Middle frontal gyrus (tissue), 1 donor: Measurements from ENCODE around the gene SPDYC.
"Not testable (repeated sequence)": the region's sequence is repeated elsewhere in the genome, so short reads cannot be mapped to it uniquely, and the experiment has no call there.

ENCODE experiments used
- DNase-seq: peaks from one replicate; pipeline ENCODE4 v3.0.0-alpha.2; 2015; ENCODE audit warnings: low spot score; ENCODE audit errors: extremely low spot score

SPDYC gene

DNA sequence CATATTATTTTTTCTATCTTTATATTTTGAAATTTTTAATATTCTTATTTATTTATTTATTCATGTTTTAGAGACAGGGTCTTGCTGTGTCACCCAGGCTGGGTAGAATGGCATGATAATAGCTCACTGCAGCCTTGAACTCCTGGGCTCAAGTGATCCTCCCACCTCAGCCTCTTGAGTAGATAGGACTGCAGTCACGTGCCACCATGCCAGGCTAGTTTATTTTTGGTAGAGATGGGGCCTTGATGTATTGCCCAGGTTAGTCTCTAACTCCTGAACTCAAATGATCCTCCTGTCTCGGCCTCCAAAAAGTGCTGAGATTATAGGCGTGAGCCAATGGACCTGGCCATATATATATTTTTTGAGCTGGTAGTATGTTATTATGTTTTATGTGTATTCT is 2.4 kb upstream of the SPDYC start:
- DNase-seq = no peak

DNA sequence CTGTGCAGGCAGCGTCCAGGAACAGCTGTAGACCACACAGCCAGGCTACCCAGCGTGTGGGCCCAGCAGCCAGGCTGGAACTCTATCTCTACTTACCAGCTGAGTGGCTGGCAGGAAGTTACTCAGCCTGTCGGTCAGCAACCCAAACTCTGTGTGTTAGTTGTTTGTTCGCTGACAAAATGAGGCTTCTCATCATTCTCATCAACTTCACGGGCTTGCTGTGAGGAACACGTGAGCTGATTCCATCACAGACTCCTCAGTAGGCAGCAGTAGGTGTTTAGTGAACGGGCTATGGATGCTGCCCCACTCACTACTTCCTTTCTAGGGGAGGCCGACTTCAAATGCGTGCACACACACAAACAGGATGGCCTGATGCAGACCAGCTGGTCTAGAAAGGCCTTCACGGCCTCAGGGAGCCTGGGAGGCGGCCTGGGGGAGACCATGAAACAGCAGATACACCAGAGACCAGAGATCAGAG is 830 bp upstream of the SPDYC start:
- no peak for DNase-seq

DNA sequence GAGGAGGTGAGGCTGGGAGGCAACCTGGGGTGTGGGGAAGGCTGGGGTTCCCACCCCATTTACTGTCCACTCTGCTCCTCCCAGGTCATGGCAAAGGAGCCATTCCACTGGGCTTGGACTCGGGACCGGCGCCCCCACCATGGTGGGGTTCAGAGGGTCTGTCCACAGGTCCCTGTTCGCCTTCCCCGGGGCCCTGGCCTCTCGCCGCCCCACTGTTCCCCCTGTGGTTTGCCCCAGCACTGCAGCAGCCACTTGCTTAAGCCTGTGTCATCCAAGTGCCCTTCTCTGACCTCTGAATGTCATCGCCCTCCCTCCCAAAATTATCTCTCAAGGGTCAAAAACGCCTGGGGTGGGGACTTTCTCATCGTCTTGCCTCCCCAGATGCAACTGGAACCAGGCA is 2.6 kb downstream of the SPDYC start:
- no peak for DNase-seq

DNA sequence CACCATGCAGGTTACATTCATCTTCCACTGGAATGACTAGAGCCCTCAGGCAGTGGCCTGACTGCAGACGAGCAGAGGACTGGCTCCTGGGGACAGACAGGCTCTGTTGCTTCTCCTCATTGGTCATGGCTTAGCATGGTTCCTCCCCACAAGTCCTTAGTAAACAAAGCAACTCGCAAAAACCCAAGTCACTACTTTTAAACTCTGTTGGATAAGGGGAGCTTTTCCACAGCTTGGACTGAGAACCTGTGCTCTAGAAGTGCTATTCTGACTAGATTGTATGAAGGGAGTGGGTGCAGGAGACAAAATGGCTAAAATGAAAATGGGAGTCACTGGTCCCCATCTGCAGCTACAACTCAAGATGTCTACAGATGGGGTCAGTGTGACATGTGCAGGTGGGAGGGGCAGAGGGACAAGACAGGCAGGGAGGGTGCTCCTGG is 4.6 kb downstream of the SPDYC start:
- DNase-seq = not testable (repeated sequence)

DNA sequence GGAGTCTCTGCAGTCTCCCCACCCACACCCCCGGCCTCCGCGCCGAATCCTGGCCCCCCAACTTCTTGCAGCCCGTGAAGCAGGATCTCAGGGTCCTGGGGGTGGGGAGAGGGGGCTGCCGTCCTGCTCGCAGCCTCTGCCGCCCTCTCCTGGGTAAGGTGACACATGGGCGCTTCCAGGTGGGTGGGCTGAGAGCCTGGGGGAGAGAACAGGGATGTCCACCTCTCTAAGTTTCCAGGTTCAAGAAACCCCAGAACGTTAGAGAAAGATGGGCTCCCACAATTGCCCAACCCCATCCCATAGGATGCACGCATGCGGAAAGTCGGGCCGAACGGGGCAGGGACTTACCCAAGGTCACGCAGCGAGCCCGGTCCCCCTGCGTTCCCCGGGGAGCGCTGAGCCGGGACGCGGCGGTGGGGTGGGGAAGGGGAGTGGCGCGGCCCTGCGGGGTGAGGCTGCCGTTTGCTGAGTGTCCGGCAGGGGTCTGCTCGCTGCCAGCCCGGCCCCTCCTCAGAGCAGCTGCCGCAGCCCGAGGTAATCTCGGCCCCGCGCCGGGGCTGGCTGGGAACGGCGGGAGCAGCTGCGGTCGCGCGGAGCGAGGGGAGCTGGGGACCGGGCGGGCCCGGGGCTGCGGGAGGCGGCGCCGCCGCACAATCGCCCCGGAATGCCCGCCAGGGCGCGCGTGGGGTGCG is 11.0 kb downstream of the SPDYC start:
- no peak for DNase-seq

DNA sequence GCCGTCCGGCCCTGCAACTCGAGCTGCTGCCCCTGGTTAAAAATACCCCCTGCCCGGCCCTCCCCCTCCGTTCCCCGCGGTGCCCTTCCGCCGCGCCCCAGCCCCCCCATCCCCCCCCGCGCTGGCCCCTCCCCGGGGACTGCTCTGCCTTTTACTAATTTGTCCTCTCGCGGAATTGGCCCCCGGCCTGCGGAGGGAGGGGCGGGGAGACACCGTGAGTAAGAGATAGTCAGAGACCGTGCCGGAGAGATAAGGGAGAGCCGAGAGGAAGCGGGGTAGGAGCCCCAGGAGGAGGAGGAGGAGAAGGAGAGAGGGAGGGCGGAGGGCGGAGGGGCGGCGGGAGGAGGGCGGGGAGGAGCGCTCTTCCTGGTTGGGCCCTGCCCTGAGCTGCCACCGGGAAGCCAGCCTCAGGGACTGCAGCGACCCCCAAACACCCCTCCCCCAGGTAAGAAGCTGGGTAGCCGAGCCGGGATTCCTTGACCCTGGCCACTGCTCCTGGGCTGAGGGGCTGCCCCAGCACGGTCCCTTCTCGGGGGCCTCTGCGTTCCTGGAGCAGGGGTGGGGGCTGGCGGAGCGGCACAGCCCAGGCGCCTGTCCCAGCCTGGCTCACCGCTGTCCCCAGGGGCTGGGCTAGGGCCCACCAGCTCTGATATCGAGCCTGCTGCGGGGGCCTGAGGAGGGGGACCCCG is 11.7 kb downstream of the SPDYC start, which contains the start of gene CAPN1:
TSS of gene CAPN1 (plus strand) at position 360 of the 689 bp plus-strand sequence. CDS start 774 bp downstream, outside the sequence.
- no peak for DNase-seq

DNA sequence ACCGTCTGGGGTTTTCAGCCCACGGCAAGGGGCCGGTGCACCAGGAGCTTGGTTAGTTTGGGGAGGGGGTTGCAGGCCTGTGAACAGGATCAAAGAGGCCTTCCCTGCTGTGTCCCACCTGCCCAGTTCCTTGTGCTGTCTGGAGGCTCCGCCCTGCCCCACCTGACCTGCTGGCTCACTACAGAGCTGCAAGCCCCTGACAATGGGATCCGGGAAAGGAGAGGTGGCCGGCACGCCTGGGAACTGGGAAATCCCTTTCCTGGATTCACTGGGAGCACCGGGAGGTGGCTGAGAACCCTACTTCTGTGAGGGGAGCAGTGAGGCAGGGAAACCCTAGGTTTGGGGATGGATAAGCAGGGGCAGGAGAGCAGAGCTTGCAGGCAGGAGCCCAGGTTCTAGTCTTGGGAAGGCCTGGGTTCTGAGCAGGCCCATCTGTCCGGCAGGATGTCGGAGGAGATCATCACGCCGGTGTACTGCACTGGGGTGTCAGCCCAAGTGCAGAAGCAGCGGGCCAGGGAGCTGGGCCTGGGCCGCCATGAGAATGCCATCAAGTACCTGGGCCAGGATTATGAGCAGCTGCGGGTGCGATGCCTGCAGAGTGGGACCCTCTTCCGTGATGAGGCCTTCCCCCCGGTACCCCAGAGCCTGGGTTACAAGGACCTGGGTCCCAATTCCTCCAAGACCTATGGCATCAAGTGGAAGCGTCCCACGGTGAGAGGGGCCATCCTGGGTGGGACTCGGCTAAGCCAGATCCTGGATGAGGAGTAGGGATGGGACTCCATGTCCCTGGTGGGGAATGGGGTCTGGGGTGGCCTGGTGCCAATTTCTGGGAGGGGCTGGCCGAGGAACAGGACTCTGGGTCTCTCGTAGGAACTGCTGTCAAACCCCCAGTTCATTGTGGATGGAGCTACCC is 12.5 kb downstream of the SPDYC start:
- no peak for DNase-seq

DNA sequence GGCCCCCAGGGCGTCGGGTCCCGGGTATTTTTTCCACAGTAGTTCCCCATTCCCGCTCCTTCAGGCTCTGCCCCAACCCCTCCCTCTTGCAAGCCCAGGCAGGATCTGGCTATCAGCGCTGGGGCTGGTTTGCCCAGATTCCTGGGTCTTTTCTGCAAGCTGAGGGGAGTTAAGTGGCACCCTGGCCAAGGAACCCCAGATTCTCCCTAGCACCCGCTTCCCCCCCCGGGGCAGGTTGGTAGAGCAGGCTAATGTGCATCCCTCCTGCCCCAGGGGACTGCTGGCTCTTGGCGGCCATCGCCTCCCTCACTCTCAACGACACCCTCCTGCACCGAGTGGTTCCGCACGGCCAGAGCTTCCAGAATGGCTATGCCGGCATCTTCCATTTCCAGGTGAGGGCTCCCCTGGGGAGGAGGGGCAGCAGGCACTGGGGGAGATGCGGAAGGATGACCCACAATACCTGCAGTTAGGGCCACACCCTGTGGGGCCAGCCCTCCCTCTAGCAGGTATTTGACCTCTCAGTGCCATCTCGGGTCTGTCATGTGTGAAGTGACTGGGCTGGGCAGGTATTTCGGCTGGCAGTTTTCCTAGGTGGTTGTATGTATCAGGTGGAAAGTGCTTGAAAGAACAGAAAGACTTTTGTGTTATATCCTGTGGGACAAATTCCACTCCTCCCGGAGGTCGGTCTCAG is 13.3 kb downstream of the SPDYC start:
- no peak for DNase-seq

DNA sequence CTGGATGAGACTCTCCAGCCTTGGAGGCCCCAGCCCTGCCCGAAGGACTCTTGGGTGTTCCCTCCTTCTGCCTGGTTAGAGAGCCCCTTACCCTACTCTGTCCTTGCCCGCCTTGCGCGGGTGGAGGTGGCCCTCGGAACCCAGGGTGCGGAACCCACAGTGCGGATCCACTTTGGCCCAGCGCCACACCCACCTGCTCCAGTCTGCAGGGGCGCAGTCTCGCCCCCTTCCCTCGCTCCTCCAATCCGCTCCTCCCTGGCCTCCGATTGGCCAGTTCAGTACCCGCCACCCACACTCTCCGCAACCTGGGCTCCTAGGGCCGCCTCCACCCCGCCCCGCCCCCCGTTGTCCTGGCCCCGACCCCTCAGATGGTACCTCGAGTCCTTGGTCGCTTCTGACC is 14.1 kb downstream of the SPDYC start:
- DNase-seq = no peak

DNA sequence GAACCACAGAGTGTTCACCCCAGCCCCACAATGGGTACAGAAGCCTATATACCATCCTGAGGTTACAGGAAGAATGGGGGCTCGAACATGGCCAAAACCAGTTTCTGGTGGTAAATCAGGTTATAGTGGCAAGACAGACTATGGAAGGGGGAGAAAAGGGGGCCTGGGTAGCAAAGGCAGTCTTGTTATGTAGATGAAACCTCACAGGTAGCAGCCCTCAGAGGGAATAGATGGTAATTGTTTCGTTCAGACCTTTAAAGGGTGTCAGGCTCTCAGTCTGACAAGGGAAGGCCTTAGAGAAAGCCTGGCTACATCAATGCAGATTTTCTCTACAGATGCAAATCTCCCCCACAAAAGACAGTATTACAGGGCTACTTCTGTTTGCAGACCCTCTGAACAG is 15.1 kb downstream of the SPDYC start:
- no peak for DNase-seq

DNA sequence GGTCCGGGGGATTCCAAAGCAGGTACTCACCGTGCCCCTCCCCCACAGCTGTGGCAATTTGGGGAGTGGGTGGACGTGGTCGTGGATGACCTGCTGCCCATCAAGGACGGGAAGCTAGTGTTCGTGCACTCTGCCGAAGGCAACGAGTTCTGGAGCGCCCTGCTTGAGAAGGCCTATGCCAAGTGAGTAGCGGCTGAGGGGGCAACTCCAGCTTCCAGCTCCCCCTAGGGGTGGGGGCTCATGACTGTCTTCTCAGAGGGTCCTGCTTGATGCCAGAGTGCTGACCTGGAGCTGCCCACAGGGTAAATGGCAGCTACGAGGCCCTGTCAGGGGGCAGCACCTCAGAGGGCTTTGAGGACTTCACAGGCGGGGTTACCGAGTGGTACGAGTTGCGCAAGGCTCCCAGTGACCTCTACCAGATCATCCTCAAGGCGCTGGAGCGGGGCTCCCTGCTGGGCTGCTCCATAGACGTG is 15.9 kb downstream of the SPDYC start:
- no peak for DNase-seq

DNA sequence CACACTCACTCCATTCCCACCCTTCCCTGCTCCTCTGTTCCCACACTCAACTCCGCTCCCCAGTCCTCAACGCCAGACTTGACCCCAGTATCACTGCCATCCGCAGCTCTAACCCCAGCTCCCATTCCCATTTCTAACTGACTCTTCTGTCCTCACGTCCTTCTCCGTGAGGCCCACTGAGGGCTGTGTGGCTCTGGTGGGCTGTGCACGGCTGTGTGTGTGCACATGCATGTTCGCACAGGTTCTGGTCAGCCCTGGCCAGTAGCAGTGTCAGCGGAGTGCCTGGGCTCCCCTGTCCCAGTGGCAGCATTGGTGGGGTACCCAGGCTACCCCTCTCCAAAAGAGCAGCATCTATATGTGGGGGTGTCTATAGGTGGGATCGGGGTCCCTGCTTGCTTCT is 16.7 kb downstream of the SPDYC start:
- DNase-seq = no peak

DNA sequence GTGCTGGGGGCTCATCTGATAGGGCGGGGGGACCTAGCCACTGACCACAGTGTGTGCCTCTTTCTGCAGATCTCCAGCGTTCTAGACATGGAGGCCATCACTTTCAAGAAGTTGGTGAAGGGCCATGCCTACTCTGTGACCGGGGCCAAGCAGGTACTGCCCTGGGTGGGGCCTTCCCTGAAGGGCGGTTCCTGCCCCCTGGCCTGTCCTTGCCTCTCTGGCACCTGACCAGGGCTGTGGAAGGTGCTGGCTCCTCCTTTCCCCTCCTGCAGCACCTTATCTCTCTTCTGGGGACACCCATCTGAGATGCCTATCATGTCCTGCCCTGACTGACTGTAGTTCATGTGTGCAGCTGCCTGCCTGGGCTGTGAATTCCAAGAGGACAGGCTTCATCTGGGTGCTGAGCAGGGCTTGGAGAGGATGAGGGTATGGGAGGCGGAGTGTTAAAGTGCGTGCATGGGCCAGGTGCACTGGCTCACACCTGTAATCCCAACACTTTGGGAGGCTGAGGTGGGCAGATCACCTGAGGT is 17.2 kb downstream of the SPDYC start:
- no peak for DNase-seq

DNA sequence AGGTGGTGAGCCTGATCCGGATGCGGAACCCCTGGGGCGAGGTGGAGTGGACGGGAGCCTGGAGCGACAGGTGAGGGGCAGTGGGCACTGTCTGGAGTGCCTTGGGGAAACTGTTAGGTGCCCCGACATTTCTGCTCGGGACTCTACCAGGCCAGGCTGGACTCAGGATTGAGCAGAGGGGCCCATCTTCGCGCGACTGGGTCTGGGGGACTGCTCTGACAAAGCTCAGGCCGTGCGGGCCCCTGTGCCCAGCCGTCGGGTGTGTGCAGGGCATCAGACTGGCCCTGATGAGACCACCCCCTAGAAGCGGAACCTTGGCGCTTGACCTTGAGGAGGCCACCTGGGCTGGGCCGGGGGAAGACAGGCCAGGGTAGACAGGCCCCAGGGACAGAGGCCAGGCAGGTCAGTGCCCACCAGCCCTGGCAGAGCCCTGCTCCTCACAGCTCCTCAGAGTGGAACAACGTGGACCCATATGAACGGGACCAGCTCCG is 18.0 kb downstream of the SPDYC start:
- no peak for DNase-seq

DNA sequence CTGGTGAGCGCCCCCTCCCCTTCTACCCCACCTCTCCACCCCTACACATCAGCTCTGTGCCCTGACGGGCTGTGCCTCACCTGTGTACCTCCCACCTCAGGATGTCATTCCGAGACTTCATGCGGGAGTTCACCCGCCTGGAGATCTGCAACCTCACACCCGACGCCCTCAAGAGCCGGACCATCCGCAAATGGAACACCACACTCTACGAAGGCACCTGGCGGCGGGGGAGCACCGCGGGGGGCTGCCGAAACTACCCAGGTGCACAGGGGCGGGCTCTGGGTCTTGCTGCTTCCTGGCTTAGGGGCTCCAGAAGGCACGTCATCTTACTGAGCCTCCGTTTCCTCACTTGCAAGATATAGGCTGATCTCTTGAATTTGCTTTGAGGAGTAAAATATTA is 18.5 kb downstream of the SPDYC start:
- no peak for DNase-seq

DNA sequence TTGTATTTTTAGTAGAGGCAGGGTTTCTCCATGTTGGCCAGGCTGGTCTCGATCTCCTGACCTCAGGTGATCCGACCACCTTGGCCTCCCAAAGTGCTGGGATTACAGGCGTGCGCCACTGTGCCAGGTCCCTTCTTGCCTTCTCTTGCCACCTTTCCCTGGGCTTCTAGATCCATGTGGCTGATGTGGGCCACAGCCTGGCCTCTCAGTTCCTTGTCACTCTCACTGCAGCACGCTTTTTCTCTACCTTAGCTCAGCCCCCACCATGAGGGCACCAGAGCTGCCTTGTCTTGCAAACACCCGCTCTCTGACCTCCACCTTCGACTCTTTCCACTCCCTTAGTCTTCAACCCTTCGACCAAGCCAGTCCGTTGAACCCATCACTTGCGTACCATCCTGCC is 19.2 kb downstream of the SPDYC start:
- no peak for DNase-seq

DNA sequence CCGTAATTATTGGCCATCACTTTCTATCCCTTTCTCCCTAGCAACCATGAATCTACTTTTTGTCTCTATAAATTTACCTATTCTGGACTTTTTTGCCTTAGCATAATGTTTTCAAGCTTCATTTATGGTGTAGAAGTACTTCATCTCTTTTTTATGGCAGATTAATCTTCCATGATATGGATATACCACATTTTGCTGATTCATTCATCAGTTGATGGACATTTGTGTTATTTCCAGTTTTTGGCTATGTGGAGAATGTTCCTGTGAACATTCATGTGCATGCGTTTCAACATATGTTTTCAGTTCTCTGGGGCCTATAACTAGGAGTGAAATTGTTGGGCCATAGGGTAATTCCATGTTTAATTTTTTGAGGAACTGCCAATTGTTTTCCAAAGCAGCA is 24.5 kb downstream of the SPDYC start:
- DNase-seq = no peak

DNA sequence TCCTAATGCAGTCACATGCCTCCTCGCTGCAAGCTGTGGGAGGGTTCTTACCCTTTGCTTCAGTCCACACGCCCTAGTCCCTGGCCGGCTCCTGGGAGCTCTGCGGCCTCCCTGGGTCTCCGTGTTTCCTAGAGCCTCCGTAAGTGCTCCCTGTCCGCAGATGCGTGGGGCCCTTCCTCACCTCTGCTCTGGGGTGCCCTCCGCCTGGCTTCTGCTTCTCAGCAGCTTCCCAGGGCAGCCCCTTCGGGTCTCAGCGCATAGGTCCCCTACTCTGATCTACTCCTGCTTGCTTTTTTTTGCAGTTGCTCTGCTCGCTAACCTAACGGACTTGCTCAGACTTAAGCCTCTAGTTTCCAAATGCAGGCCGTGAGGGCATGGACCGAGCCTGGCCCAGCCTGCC is 34.1 kb downstream of the SPDYC start:
- no peak for DNase-seq

DNA sequence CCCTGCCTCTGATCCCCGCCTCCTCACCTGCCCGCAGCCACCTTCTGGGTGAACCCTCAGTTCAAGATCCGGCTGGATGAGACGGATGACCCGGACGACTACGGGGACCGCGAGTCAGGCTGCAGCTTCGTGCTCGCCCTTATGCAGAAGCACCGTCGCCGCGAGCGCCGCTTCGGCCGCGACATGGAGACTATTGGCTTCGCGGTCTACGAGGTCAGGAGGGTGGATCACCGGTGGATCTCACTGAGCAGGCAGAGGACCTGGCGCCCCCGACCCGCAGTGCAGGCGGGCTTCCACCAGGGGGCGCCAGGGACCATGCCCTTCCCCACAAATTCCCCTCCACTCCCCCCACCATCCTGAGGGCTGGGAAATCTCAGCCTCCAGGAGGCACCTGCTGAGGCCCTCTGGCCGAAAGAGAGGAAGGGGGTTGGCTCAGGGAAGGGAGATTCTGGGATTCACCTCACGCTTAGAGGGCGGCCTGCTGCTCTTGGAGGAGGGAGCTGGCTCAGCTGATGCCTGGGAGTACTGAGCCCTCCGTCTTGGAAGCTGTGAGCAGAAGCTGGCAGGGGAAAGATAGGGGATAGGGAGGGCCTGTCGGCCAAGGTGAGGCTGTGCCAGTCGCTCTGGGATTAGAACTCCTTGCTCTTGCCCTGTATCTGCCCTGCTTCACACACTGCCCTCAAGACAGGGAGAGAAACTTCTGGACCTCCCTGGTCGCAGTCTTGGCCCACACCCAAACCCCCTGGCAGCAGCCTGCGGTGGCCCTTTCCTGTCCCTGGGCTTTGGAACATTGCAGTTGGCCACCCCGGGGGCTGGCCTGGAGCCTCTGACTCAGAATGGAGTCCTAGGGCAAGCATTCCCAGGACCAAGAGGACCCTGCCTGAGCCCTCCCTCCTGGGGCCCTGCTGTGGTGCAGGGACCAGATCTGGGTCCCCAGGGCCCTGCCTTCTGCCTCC is 34.9 kb downstream of the SPDYC start:
- DNase-seq = no peak

DNA sequence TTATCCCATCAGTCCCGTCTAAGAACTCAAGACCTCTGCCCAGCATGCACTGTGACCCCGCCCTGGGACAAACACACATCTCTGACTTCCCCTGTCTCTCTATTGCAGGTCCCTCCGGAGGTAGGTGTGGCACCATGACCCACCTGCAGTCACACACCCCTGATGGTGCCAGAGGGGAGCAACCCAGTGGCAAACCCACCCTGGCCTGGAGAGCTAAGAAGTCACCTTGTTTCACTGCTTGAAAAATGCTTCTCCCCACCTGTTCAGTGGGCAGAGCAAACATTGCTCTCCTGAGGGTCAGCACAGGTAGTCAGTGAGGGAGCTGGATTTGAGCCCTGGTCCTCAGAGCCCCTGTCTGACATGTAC is 35.6 kb downstream of the SPDYC start:
- no peak for DNase-seq
